GM18873 (cell line): ENCODE data around the gene NPFF.
A peak's percentile ranks its signal among the peaks of the same experiment; 100 is the strongest.

Source experiments
- ATAC-seq: cut with Tn5 transposase; IDR thresholded peaks from one replicate; pipeline ENCODE4 v1.9.1; 2021; ENCODE audit warnings: mild to moderate bottlenecking, moderate library complexity, moderate number of reproducible peaks; ENCODE audit not compliant: unreplicated experiment, low FRiP score

Gene NPFF

GRCh38 chr12:53514628-53515290, 7.5 kb upstream of the NPFF start:
- no peak for ATAC-seq

- ATAC-seq, result no peak
These were observed 6.6 kb upstream of the NPFF start for GRCh38 chr12:53513712-53514410.

GRCh38 chr12:53510181-53510812, 3.0 kb upstream of the NPFF start:
- ATAC-seq, result no peak

GRCh38 chr12:53508534-53509170, 1.4 kb upstream of the NPFF start:
- ATAC-seq, result peak; percentile 63

- ATAC-seq, result no peak
These were observed 260 bp upstream of the NPFF start for GRCh38 chr12:53507603-53507885.

GRCh38 chr12:53506450-53506785, 866 bp downstream of the NPFF start:
- ATAC-seq, result no peak

- no peak for ATAC-seq
These were observed 1.5 kb downstream of the NPFF start for GRCh38 chr12:53505555-53506449.

GRCh38 chr12:53505086-53505485, 2.2 kb downstream of the NPFF start:
- ATAC-seq, result no peak

- no peak for ATAC-seq
These were observed 3.0 kb downstream of the NPFF start for GRCh38 chr12:53504004-53504920.

GRCh38 chr12:53502983-53503728, 4.1 kb downstream of the NPFF start:
- ATAC-seq, result no peak

GRCh38 chr12:53502331-53502730, 5.0 kb downstream of the NPFF start:
- ATAC-seq, result no peak

GRCh38 chr12:53501615-53502181, 5.6 kb downstream of the NPFF start:
- ATAC-seq, result no peak

GRCh38 chr12:53500776-53501614, 6.3 kb downstream of the NPFF start, which contains the start of gene TARBP2:
Gene TARBP2, plus strand, starts transcription at chr12:53501283. Its CDS starts 126 bp downstream, at chr12:53501409.
- ATAC-seq, result peak; percentile 74

GRCh38 chr12:53500142-53500775, 7.0 kb downstream of the NPFF start:
- no peak for ATAC-seq

GRCh38 chr12:53499266-53500141, 7.8 kb downstream of the NPFF start, which contains the start of gene MAP3K12:
Gene MAP3K12, minus strand, starts transcription at chr12:53499458. Its CDS starts 12,067 bp downstream, at chr12:53487391.
- ATAC-seq, result no peak

- ATAC-seq, result no peak
These were observed 9.1 kb downstream of the NPFF start for GRCh38 chr12:53498235-53498630.
